Measurements from ENCODE around the gene TMTC1.

TMTC1 gene

DNA sequence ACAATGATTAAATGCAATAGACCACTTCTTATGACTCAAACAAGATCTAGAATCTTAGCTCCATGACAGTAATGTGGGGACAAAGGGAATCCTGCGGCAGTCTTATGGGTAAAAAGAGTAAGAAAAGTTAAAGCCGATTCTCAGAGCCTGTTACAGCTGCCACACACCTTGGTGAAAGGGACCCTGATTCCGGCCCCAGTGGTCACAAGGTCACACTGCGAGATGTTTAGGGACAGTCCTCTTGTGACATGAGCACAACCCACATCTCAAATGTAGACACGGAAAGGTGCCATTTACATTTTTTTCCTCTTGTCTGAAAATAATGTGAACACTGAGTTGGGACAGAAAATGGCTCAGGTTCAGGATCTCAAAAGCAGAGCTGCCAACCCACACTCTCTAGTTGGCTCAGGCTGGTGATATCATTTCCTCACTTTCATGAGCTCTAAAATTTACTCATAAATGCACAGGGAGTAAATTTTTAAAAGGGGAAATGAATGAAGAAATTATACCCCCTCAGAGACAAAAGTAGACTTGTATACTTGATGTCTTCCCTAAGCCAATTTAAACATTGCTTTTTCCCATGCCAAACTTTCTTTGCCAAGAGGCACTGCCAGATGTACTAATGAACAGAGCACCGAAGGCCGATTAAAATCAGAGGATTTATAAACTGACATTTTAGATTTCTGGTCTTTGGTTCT, 173.1 kb downstream of the TMTC1 start:
- no peak for DNase-seq

DNA sequence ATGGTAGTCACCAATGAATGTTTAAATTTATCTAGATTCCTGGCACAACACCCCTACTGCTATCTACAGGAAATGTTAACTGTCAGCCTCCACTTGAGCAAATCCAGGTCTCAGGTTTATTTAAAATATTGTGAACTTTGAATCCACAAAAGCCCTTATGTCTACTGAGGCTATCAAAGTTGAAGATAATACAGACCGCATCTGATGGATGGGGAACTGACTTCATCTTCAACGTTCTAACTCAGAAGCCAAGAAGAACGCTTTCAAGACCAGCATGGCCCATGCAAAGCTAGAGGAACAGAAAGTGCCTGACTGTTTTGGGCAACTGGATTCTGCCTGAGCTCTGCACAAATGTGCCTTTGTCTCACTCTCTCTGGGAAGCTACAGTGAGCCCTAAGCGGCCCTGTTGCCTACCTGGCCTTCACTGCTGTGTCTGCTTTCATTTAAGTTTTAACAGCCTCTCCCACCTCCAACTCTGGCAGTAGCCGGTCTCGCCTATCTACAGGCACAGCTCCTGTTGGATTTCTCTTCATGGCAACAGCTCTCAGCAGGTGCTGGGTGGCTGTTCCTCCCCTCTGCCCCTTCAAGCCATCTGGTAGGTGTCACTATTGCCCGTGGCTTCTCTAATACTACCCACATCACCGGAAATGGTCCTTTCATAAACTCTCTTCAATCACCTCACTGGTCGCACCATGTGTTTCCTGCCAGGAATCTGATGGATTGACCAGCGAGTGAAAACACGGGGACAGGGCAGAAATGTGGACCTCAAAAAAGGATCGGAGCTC, 174.1 kb downstream of the TMTC1 start:
- no peak for DNase-seq

DNA sequence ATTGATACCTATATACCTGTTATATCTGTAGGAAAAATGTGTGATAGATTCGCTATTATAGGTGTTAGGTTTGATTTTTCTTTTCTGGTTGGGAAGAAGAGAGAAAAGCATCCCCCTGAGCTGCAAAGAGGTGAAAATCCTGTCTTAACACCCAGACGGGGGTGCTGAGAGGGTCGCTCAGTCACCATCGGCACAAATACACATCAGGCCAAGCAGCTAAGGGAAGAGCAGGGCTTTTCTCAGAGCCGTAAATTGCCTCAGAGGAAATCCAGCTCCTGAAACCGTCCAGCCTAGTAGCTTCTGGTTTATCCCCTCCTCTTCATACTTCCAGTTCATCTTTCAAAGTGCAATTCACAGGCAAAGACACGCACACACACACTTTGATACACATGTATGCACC, 175.2 kb downstream of the TMTC1 start:
- no peak for DNase-seq

DNA sequence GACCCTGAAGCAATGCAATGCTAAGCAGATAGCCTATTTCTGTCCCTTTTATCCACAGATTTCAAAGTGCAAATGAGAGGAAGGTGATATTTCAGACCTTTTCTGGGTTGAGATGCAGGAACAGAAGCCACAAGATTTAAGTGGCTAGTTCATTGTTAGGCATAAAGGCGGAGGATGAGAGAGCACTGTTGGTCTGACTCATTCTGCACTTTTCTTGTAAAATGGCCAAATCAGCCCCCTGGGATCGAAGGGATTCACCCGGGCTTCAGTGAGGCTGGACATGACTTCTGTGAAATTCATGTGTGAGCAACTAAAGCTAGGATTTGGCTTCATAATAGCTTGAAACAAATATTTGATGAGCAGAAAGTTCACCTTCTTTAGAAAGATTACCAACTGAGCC, 184.4 kb downstream of the TMTC1 start:
- DNase-seq: no peak

DNA sequence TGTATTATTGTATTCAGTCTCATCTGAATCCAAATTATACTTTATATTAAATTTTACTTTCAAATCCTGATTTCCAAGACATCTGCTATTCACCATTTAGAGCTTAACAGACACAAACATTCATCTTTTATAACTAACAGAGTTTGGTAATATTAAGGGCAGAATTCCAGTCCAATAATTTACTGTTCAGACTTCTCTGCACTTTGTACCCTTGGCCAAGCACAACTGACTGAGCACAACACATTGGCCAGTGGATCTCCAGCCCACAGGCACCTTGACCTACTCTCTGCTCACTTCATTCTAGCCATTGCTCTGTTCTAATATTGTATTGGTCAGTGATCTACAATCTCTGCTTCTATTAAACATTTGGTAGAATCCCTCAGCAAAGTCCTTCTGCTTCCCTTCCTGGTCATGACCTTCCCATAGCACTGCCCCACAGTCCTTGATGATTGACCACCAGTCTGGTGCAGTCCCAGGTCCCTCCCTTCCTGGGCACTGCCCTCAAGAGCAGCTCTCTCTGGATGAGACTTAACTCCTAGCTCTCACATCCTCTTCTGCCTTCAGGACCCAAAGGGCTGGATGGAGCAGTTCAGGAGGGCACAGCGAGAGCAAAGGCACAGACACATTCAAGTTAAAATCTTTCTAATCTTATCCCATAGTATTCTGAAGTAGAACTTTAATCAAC, 188.5 kb downstream of the TMTC1 start:
- no peak for DNase-seq

DNA sequence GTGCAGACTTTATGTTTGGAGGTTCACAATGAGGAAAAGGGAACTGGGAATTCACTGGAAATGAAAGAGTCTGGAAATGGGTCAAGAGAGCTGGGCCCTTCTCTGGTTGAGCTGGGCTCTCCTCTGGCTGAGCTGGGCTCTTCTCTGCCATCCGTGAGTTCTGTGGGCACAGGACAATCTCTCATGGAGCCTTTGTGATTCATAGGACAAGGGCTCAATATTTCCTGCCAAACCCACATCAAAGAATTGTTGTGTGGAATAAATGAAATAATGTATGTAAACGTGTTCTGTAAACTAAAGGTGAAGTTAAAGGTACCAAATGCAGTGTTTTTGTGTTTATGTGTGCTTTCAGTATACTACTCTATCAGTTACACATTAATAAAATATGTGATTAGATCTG, 190.7 kb downstream of the TMTC1 start:
- DNase-seq: no peak

DNA sequence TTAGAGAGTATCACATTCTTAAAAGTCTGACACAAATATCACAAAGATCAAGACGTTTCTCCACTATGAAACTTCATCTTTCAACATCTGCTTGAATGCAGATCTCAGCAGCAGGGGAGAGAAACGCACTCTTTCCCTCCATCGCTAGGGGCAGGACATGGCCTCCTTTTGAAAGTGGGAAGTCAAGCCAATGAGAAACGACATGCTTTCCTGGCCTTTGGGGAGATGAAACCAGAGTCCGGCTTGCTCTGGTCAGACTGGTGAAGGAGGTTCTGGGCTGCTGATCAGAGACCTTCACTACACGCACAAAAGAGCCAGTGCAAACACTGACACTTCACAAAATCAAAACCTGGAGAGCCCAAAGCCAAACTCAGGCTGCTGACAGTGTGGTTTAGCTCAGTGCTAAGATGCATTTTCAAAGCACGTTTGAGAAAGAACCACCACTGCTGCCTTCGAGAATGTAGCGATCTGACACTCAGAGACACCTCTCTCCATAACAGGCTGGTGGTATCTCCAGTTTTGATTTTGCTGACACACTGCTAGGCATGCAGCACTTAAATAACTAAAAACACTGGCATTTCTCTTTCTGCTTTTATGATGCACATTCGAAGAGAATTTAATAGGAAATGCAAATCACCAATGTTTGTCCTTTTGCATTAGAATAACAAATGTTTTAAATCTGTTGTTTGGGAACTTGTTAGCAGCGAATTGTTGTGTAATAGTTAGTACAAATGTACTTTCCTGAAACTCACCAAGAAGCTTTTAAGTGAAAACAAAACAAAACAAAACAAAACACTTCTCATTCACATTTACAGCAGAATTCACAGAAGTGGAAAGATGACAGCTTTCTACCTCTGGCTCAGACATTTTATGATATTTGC, 192.4 kb downstream of the TMTC1 start:
- DNase-seq: no peak

DNA sequence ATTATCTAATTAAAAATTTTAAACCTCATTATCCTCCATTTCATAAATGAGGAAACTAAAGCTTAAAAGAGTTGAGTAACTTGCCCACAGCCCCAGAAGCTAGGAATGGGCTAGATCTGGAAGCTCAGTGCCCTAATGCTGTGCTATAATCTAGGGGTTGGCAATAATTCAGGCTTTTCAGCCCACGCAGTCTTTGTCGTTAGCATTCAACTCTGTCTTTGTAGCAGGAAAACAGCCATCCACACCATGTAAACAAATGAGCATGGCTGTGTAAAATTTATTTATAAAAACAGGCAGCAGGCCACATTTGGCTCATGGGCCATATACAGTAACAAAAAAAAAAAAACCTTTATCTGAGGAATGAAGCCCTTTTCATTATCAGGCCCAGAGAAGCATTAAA, 193.9 kb downstream of the TMTC1 start:
- no peak for DNase-seq

DNA sequence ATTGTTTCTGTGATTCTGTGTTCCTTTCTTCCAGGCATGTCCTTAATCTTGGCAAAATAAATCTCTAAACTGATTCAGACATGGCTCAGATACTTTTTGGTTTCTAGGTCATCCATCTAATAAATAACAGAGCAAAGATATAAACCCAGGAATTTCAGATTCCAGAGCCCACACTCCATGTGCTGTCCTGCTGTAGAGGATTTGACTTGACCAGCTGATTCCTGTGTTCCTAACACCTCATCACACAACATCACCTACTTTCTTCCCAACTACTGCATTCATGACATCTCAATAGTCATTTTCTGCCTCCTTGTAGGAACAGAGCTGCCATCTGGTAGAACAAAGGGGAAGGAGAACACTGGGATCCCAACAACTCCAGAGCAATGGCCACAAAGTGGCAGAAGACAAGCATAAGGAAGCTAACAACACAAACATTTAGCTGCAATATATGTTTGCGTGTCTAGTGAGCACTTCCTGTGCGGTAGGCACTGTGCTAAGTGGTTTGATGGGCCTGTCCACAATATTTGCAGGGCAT, 194.4 kb downstream of the TMTC1 start:
- DNase-seq: no peak

DNA sequence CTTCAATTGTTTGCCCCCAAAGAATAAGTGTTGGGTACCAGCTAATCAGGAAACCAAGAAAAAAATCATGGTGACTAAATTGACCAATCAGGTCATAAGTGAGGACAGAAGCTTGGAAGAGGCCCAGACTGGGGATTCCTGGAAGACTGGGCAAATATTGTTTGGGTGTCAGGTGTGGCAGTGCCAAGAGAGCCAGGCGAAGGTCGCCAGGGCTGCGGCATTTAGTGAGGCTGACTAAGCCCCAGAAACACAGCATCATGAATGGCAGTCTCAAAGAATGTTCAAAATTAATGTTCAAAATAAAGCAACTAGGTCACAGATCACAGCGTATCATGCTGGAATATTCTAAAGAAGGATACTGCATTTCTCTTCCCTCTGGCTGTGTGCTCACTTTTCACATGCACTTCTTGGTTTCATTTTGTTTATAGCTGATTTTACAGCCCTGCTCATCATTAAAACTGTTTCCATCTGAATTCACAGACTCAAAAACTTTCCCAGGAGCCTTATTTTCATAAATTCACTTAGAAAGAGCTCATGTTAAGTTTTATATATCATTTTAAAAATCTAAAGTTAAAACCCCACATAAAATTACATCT, 201.0 kb downstream of the TMTC1 start:
- DNase-seq: no peak

DNA sequence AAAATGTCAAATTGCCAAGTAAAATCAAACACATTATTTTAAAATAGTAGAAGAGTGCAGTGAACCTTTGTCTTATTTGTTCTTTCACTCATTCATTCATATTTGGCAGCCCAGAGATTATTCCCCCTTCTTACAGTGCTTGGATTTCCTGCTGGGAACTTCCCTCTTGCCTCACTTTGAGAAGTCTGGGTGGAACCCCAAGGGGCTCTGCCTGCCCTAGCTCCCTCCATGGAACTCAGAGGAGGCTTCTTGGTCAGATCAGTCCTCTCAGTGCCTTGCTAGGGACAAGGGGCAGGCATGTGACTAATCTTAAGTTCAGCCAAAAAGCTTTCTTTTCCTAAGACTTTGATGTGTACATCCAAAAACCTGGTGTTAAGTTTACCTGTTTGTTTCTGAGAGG, 201.6 kb downstream of the TMTC1 start:
- DNase-seq: no peak

DNA sequence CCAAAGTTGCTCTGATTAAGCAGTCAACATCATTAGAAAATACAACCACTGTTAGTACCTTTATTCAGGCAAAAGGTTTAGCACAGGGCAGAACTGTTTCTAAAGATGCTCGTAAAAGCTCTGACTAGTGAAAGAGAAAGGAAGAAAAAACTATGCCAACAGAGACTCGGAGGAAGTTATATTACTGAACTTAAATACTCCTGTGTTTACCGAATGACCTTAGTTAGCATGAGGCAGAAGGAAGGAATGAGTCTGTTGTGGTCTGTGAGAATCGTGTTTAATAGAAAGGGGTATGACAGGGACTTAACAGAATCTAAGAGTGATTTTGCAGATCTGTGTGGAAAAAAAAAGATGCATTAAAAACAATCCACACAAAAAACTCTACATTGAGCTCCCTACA, 202.1 kb downstream of the TMTC1 start:
- DNase-seq: no peak

DNA sequence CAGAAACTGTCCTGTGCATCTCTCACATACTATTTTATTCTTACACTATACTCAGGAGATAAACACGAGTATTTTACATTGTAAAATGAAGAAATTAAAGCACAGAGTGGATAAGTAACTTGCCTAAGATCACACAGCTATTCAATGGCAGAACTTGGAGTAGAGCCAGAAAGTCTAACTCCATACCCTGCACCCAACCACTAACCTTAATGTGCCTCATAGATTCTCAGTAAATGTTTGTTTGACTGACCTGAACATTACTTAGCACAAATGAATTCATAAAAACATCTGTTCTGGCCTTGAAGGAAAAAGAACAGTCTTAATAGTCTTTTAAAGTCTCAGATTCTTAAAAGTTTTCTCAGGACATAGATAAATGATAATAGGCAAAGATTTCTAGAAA, 202.8 kb downstream of the TMTC1 start:
- DNase-seq: no peak

DNA sequence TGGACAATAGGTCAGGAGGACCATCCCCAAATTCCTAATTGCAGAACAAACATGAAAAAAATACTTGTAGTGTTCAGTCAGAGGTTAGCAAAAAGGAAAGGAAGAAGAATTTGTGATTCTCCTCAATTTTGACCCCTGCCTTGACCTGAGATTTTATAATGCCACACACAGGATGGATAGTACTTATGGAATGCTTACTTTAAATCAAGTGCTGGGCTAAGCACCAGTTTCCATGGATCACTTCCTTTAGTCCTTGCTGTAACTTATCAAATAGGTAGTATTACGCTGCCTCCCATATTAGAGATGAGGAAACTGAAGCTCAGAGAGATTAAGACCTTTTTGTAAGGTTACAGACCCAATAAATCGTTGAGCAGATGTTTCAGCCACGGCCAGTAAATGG, 205.0 kb downstream of the TMTC1 start:
- no peak for DNase-seq

DNA sequence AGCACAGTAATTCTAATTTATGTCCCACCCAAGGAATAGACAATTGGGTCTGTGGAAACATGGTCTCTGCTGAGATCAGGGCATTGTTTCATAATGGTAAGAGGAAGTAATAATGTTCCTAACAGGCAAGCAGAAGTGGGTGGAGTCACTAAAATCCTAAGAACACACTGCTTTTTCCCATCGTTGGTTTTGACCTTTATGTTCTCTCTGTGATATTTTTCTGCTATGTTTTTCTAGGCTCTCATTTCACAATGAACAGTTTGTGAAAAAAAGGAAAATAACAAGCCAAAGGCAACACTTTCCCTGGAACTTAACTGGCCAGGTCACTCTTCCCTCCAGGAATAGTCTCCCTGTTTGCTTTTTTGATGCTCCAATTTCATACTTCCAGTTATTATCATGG, 205.7 kb downstream of the TMTC1 start:
- DNase-seq: no peak

DNA sequence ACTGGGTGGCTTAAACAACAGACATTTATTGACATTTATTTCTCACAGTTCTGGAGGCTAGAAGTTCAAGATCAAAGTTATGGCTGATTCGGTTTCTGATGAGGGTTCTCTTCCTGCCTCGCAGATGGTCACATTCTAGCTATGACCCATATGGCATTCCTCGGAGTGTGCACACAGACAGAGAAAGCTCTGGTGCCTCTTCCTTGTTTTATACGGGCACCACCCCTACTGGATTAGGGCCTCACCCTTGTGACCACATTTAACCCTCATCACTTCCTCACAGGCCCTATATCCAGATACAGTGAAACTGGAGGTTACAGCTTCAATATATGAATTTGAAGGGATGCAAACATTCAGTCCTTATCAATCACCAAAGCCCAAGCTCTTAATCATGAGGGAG, 209.2 kb downstream of the TMTC1 start:
- DNase-seq: no peak

DNA sequence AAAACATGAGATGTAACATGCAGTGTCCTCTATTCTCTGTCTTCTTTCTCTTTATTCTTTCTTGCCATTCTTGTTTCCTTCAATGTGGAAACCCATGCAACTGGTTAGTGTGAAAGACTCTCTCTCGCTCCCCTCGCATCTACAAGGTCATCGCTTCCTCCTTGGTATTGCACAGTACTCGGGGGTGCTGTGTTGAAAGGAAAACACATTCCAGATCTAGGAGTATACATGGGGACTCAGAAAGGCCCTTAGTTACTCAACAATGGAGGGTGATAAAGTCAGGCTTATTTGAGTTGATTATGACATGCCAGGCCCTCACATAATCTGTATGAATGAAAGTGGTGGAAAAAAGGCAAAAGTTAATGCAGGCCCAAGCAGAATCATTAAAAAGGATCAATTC, 210.8 kb downstream of the TMTC1 start:
- DNase-seq: no peak

DNA sequence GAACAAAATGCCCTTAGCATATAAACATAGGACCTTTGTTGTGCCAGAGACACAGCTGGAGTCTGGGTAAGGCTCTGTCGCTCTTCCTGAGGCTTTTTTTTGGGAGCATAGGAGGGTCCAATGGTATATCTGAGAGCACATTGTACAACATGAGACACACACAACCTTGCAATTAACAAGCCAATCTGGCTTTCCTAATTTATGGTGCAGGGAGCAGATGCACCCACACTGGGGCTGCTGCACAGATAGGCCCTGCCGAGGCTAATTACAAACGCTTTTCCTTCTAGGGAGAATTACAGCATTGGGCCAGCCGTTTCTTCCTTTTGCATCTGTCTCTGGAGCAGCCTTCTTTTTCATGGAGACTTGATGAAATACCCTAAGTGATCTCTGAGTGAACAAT, 211.3 kb downstream of the TMTC1 start:
- no peak for DNase-seq

DNA sequence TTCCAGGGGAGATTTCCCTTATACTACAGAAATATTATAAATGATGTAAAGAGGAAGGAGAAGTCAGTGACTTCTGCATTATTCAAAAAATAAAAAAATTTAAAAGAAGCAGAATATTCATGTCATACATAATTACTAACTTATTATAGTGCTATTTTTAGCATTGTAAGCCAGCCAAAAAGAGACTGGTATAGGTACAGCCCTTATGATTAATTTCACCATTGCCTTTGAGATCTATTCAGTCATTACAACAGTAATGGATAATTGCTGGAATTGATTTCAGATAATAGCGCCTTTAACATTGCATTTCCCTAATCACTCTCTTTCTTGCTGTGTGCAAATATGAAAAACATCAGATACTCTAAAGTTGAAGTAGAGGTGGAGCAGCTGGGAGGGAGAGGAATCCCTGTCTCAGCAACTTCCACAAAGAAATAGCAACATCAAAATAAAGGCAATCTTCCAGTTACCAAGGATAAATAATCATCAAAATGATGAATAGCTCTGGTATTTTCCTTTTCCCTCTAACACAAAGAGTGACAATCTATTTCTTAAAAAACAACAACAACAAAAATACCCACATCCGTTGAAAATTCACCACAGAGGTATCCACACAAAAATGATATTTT, 214.5 kb downstream of the TMTC1 start:
- DNase-seq: no peak

DNA sequence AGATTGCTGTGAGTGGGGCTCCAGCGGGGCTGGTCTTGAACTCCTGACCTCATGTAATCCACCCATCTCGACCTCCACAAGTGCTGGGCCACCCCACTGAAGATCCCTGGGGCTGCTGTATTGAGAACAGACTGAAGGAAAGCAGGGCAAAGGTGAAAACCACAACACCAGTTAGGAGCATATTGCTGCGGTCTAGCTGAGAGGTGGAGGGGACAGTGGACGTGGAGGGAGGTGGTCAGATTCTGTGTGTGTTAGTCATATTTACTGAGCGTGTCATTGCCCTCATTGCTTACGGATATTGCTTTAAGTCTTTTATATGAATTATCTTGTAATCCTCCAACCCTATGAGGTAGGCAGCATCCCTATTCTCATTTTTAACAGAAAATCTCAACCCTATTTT, 217.3 kb downstream of the TMTC1 start:
- DNase-seq: no peak

DNA sequence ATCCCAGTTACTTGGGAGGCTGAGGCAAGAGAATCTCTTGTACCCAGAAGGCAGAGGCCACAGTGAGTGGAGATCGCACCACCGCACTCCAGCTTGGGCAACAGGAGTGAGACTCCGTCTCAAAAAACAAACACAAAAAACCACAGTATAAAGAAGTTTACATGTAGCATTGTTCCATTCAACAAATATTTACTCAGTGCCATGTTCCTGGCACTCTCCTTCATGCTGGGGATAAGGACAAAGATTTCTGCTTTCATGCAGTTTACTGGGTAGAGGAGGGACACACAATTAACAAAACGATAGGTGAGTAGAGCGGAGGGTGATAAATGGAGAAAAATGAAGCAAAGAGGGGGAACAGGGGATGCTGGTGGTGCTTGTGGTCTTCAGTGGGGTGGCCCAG, 218.0 kb downstream of the TMTC1 start:
- DNase-seq: no peak

DNA sequence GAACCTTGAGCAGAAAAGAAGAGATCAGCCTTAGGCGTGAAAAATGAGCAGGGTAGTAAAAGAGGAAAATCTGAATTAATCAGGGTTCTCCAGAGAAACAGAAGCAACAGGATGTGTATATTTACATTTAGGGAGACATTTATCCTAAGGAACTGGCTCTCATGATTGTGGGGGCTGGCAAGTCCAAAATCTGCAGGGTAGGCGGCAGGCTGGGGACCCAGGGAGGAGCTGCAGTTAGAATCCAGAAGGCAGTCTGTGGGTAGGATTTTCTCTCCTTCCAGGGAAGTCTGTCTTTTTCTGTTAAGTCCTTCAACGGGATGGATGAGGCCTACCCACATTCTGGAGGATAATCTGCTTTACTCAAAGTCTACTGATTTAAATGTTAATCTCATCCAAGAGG, 218.8 kb downstream of the TMTC1 start:
- DNase-seq: no peak

All from hematopoietic multipotent progenitor cell treated with erythropoietin and hydrocortisone succinate and interleukin-3 and kit ligand, for 8 days (in vitro differentiated cells).